ENCODE data around the gene MED13L.

Gene MED13L

DNA sequence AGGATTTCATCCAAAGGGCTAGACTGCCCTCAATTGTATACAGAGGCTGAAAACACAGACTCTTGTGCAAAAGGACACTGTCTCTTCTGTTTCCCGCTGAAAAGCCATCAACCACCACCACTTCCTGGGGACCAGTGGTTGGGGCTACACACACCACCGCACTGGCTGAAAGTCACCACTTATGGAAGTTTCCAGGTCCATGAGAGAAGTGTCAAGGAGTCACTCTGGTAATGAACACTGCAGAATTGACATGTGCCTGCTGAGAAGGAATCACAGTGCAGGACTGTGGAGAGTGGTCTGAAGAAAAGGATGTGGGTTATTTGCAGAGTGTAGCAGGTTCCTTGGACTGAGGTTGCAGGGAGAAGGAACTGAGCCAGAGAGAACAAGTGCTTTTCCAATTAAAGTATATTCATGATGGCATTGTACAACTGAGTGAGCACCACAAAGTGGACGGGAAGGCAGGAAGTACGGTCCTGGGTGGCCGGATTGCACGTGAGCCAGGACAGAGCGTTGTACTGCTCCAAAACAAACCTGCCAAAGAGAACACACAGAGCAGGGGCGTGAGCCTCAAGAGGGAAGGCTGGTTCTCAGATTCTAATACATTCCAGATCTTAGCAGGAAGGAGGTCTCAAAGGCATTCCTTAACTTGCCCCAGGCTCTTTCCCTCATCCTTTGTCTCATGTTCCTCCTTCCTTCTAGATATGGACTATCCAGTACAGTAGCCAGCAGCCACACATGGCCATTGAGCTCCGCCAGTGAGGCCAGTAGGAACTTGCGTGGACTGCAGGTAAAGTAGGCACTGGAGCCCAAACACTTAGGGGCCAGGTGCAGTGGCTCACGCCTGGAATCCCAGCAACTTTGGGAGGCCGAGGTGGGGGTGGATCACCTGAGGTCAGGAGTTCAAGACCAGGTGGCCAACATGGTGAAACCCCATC lies 316.4 kb downstream of the MED13L start:
- in situ Hi-C loops (cut with HindIII; ENCODE audit: low pct_ligation_motif_present, low pct_unique_long_range_greater_than_20kb, low sequenced_read_pairs) = no loop called here
- no peak for DNase-seq

DNA sequence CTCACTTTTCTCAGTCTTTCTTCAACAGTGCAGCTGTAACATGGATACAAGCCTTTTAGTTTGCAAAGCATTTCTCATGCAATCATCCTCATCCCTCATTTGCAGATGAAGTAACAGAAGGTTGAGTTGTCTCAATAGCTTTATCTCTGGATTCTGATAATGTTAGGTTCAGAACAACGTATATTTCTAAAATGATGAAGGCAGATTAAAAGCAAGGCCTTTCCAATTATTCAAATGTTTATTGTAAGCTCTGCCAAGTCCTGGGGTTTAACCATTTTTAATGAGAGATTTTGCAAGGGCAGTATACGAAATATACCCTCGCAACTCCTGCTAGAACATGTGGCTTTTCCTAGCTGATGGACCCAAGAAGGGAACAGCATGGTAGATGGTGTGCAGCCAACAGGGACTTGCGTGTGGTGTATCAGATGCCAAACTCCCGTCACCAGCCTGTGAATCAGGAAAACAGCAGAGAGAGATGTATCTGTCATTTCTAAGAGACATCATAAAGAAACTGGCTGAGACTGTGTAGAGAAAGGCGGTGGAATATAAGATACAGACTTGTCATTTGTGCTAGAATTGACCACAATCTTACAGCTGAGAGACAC lies 319.7 kb downstream of the MED13L start:
- no peak for DNase-seq
- in situ Hi-C loops (cut with HindIII; ENCODE audit: low pct_ligation_motif_present, low pct_unique_long_range_greater_than_20kb, low sequenced_read_pairs) = no loop called here

DNA sequence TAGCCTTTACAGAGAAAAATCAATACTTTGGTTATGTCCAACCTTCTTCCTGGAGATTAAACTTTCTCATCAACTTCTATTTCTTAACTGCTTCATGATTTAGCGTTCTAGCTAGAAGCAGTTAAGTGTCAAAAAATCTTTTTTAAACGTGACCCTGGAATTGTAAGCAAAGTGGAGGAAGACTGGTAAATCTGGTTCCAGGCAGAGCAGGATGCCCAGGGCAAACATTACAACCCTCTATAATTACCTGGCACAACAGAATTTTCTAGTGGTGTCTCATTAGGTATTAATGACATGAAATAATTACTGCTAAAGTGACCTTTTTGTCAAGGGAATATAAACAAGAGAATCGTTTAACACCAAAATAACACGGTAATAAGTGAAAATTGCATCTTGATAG lies 320.8 kb downstream of the MED13L start:
- no peak for DNase-seq
- in situ Hi-C loops (cut with HindIII; ENCODE audit: low pct_ligation_motif_present, low pct_unique_long_range_greater_than_20kb, low sequenced_read_pairs) = no loop called here

DNA sequence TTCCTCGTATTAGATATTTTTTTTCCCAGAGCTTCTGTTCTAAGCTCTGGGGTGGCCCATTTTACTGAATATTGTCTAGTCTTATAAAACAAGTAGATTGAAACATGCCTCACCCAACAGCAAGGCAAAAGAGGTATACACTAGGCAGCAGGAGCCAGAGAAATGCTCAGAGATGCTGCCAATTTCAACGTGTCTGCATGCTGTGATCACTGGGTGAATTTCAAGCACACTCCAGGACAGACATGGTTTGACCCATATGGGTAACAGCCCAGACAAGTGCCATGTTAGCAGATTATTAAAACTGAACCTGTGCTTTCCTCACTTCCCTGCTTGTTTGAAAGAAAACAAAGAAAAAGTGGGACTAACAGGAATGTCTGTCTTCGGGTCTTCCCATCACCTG lies 321.3 kb downstream of the MED13L start:
- in situ Hi-C loops (cut with HindIII; ENCODE audit: low pct_ligation_motif_present, low pct_unique_long_range_greater_than_20kb, low sequenced_read_pairs) = no loop called here

DNA sequence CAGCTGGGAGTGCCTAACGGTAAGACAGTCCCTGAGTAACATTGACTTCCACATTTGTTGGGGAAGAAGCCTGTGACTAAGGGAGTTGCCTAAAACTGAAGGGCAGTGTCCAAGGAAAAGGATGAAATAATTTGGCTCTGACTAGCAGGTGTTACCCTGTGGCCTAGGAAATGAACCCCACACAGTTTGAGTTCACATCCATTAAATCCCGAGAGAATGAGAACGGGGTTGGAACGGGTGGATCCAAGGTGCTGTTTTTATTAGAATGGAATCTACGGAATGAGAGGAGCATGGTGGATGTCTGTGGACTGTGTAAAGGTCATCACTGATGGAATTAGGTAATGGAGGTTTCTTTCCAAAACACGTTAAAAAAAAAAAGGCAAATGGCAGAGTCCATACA lies 324.0 kb downstream of the MED13L start:
- no peak for DNase-seq
- in situ Hi-C loops (cut with HindIII; ENCODE audit: low pct_ligation_motif_present, low pct_unique_long_range_greater_than_20kb, low sequenced_read_pairs) = no loop called here

More for the DNA sequence above, 321.3 kb downstream of the MED13L start:
- no peak for DNase-seq

DNA sequence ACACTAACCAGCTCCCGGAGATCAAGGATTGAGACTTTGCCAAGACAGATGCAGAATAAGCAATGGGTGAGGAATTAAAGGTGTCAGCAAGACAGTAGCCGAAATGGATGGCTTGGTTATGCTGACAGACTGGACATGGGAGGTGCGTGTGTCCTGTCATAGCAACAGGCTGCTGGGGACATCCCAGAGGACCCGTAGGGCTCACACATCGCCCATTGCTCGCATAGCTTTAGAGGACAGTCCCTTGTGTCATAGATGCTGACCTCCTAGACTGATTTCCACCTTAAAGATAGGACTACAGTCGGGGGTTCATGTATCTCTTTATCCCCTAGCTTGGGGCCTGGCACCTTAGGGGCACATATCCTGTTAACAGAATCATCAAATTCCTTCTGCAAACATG lies 324.5 kb downstream of the MED13L start:
- in situ Hi-C loops (cut with HindIII; ENCODE audit: low pct_ligation_motif_present, low pct_unique_long_range_greater_than_20kb, low sequenced_read_pairs) = no loop called here
- DNase-seq = no peak

DNA sequence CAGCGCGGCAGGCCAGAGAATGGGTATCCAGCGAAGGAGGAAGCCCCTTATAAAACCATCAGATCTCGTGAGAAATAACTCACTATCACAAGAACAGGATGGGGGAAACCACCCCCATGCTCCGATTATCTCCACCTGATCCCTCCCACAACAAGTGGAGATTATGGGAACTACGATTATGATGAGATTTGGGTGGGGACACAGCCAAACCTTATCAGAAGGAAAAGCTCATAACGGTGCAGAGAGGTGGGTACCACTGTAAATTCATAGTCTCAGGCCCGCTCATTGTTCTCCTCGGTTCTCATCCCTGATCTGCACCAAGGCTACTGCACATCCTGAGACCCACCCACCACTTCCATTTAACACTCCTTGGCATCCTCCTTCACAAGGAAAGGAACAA lies 326.5 kb downstream of the MED13L start:
- in situ Hi-C loops (cut with HindIII; ENCODE audit: low pct_ligation_motif_present, low pct_unique_long_range_greater_than_20kb, low sequenced_read_pairs) = no loop called here
- no peak for DNase-seq

DNA sequence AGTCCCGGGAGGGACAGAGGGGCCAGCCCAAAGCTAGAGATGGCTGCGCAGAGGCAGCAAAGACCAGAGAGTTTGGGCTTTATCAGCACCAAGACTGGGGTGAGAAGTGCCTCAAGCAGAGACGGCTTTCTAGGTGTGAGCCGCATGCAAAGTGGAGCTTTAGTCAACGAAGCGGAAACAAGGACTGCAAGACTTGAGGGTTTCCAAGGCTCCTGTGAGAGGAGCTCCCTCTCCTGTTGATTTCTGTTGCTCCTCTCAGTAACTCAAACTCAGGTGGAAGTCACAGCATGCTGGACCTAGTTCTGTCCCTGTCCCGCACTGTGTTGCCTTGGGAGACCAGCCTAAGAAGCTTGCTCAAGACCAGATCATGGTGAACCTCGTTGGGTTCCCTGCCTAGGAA lies 327.8 kb downstream of the MED13L start:
- in situ Hi-C loops (cut with HindIII; ENCODE audit: low pct_ligation_motif_present, low pct_unique_long_range_greater_than_20kb, low sequenced_read_pairs) = no loop called here
- no peak for DNase-seq

DNA sequence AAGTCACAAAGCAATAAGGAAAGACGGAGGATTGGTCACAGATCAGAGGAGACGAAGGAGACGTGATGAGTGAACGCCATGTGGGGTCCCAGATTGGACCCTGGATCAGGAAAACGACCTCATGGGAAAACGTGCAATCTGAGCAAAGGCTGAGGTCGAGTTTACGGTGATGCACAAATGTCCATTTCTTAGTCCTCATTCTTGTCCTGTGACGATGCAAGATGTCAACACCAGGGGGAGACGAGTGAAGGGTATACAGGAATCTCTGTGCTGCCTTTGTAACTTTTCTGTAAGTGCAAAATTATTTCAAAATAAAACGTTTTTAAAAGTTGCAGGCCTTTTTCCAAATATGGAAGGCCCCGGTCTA lies 329.8 kb downstream of the MED13L start:
- DNase-seq = no peak
- in situ Hi-C loops (cut with HindIII; ENCODE audit: low pct_ligation_motif_present, low pct_unique_long_range_greater_than_20kb, low sequenced_read_pairs) = no loop called here

DNA sequence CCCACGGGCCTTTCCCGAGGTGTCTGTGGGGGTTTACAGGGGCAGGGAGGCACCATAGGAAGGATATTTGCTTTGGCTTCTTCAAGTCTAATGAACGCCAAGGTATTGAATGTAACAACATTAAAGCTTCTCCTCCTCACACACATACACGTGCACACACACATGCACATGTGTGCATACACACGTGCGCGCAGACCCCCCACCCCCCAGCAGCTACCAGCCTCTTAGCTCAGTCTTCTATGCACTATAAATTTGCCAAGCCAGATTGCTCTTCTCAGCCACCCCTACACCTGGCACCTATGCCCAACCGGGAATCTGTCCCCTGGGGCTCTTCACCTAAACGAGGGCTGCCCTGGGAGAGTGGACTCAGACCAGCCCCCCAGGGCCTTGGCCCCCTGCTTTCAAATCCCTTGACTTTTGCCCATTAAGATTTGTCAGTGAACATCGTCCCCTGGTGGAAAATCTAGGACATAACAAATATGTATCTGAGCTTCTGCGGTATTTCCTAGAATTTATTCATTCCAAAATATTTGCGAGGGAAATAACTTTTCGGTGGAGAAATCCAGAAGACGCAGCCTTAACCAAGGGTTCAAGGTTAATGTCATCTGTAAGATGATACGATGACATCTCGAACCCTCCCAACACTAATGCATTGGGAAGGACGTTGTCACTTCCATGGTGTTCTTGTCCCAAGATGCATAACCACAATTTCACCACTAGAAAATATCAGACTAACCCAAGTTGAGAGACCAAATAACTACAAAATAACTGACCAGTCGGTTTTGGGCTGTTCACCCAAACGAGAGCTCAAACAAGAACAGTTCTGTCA lies 330.4 kb downstream of the MED13L start:
- DNase-seq = peak; percentile 33
- in situ Hi-C loops (cut with HindIII; ENCODE audit: low pct_ligation_motif_present, low pct_unique_long_range_greater_than_20kb, low sequenced_read_pairs) = no loop called here

DNA sequence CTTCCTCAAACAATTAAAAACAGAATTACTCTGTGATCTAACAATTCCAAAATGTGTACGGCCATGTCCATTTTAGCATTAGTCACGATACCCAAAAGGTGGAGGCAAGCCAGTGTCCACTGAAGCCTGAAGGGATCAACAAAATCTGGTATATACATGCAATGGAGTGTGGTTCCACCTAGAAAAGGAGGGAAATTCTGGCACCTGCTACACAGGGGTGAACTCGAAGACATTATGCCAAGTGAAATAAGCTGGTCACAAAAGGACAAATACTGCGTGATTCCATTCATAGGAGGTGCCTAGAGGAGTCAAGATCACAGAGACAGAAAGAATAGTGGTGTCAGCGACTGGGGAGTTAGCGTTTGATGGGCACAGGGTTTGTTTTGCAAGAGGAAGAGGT lies 331.4 kb downstream of the MED13L start:
- no peak for DNase-seq
- in situ Hi-C loops (cut with HindIII; ENCODE audit: low pct_ligation_motif_present, low pct_unique_long_range_greater_than_20kb, low sequenced_read_pairs) = no loop called here

DNA sequence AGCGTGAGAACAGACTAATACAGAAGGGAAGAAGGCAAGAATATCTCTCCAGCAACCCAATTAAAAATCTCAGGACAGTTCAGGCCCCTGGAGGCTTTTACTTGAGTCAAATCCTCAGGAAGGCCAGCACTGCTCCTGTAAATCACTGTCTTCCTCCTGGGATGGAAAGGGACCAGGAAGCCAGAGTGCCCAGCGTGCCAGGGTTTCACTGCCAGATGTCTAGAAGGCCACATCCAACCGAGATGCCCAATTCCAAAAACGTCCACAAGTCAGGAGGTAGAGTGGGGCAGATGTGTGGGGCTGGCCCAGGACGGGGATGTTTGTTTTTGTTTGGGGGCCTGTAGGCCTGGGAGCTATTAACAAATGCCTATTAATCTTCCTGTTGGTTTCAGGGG lies 332.0 kb downstream of the MED13L start:
- no peak for DNase-seq
- in situ Hi-C loops (cut with HindIII; ENCODE audit: low pct_ligation_motif_present, low pct_unique_long_range_greater_than_20kb, low sequenced_read_pairs) = no loop called here

DNA sequence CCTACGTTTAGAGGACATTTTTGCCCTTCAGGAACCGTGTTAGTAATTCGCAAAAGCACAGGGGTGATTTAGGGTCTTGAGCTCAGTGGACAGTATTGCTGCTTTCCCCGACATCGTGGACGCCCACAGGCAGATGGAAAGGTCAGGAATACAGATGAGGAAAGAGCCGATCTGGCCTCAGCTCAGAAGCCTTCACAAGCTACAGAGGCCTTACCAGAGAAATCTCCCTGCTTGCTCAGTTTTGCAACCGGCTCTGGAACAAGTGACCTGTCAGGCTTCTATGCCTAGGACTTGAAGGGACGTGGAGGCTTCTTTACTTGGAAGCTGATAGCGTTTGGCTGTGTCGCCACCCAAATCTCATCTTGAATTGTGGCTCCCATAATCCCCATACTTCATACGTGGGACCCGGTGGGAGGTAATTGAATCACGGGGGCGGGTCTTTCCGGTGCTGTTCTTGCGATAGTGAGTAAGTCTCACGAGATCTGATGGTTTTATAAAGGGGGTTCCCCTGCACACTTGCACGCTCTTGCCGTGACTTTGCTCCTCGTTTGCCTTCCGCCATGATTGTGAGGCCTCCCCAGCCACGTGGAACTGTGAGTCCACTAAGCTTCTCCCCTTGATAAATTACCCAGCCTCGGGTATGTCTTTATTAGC lies 332.5 kb downstream of the MED13L start:
- no peak for DNase-seq
- in situ Hi-C loops (cut with HindIII; ENCODE audit: low pct_ligation_motif_present, low pct_unique_long_range_greater_than_20kb, low sequenced_read_pairs) = no loop called here

DNA sequence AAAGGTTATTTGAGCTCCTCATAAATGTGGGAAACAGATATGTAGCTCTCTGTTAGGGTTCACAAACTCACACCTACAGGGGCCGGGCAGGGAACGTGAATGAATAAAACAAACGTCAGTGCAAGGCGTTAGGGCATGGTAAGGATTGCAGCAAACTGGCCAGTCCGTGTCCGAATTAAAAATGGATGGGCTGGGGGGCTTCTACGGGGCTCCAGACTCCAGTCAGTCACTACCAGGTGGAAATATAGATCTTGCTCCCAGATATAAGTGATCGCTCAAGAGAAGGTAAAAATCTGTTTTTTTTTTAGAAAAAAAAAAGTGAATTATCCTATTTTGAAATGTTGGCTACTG lies 333.1 kb downstream of the MED13L start:
- in situ Hi-C loops (cut with HindIII; ENCODE audit: low pct_ligation_motif_present, low pct_unique_long_range_greater_than_20kb, low sequenced_read_pairs) = no loop called here
- DNase-seq = no peak

DNA sequence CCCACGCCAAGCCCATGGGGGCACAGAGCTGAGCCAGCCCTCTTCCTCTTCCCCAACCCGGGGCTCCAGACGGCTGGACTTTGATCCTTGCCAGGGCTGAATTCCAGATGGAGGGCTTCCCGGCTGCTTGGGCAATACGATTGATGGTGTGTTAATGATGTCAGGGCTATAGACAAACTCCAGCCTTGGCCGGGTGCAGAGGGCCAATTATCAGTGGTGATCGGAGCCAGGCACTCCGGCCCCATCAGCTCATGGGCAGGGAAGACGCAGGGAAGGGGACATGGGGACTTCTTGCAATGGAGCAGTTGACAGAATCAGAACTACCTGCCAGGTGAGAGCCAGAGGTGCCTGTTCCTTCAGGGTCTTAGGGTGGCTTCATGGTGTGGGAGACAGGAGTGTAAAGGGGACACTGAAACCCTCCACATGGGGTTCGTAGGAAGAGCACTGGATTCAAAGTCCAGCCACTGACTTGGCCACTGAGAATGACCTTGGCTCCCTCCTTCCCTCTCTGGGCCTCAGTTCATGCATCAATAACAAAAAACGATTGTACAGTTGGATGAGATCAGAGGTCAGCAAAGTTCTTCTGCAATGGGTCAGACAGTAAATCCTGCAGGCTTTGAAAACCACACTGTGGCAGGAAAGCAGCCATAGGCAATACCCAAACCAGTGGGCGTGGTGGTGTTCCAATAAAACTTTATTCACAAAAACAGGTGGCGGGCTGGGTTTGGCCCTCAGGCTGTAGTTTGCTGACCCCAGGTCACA lies 333.7 kb downstream of the MED13L start:
- in situ Hi-C loops (cut with HindIII; ENCODE audit: low pct_ligation_motif_present, low pct_unique_long_range_greater_than_20kb, low sequenced_read_pairs) = no loop called here
- DNase-seq = no peak

DNA sequence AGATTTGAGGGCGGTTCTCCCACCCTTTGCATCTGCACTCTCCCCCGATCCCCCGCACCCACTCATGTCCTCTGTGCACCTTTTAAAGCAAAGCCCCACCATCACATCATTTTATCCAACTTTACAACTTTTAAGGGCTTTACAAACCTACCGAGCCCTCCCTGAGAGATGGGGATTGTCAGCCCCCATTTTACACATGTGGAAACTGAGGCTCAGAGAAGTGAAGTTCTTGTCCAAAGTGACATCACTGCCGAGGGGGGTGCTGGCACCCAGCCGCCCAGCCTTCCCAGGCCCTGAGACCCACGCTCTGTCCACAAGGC lies 334.2 kb downstream of the MED13L start:
- DNase-seq = no peak
- in situ Hi-C loops (cut with HindIII; ENCODE audit: low pct_ligation_motif_present, low pct_unique_long_range_greater_than_20kb, low sequenced_read_pairs) = no loop called here

DNA sequence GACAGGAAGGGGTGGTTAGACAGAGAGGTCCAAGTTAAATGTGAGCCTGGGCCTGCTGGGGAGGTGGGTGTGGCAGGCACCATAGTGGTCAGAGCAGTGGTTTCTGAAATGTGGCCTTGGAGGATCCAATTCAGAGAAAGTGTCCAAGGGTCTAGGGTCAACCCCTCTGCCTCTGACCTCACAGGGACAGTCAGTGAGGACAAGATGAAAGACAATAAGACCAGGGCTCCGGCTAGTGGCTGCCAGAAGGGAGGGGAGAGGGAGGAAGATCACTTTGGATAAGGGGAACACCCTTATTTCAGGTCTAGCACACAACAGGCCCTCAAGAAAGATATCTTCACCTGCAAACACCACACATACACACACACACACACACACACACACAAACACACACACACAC lies 335.1 kb downstream of the MED13L start:
- no peak for DNase-seq
- in situ Hi-C loops (cut with HindIII; ENCODE audit: low pct_ligation_motif_present, low pct_unique_long_range_greater_than_20kb, low sequenced_read_pairs) = no loop called here

DNA sequence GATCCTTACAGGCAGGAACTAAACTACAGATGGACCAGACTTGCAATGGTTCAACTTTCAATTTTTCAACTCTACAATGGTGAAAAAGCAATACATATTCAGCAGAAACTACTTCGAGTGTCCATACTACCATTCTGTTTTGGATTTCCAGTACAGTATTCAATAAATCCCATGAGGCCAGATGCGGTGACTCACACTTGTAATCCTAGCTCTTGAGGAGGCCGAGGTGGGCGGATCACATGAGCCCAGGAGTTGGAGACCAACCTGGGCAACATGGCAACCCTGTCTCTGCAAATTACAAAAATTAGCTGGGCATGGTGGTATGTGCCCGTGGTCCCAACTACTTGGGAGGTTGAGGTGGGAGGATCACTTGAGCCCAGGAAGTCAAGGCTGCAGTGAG lies 336.1 kb downstream of the MED13L start:
- DNase-seq = no peak
- in situ Hi-C loops (cut with HindIII; ENCODE audit: low pct_ligation_motif_present, low pct_unique_long_range_greater_than_20kb, low sequenced_read_pairs) = no loop called here
